ENCODE data around the gene AK1. TPM values are rescaled to one million over a fixed set of nuclear protein-coding genes. Genes with fewer than 3 reads are reported as not detected.

AK1 gene
- polyA plus RNA-seq, 1 of the 3 experiments (the other 2 are of a cell fraction): 125 TPM

DNA sequence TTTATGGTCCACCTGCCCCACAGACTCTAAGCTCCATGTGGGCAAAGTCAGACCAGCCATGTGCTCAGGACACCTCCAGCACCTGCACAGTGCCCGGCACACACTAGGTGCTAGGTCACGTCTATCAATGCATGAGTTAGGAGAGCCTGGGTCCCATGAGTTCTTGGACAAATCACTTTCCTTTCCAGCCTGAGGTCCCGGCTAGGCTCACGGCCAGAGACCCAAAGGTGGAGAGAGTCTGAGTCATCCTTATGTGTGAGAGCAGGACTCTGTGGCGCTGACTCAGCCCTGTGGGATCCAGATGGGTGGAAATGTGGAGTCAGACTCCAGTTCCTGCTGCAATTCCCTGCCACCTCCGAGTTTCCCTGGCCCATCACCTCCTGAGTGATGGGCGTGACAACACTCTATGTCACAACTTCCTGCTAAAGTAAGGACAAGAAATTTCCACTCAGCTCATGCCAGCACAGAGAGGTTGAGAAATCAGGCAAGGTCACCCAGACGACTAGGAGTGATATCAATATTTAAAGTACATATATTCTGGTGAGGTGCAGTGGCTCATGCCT, 41.9 kb upstream of the AK1 start:
- H3K9ac ChIP-seq: no peak overlapping the region; the same call in 1 of the 2 replicates
- TF ChIP-seq POLR2AphosphoS5 (IDR thresholded peaks at IDR 0.05; ENCODE audit: low read depth, low read length): peak; percentile 41; the same call in 1 of the 2 replicates
- TF ChIP-seq, protein P1, sequence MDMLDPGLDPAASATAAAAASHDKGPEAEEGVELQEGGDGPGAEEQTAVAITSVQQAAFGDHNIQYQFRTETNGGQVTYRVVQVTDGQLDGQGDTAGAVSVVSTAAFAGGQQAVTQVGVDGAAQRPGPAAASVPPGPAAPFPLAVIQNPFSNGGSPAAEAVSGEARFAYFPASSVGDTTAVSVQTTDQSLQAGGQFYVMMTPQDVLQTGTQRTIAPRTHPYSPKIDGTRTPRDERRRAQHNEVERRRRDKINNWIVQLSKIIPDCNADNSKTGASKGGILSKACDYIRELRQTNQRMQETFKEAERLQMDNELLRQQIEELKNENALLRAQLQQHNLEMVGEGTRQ (IDR thresholded peaks at IDR 0.05; ENCODE audit: borderline replicate concordance, low read depth, low read length): no peak
- TF ChIP-seq, protein P2, sequence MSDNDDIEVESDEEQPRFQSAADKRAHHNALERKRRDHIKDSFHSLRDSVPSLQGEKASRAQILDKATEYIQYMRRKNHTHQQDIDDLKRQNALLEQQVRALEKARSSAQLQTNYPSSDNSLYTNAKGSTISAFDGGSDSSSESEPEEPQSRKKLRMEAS (IDR thresholded peaks at IDR 0.05; ENCODE audit: low read depth): peak; percentile 77; the same call in 1 of the 2 replicates
- TF ChIP-seq RXRA (IDR thresholded peaks at IDR 0.05; ENCODE audit: borderline replicate concordance, low read depth): no peak
- no peak for TF ChIP-seq FOXJ3 (CRISPR knock-in tag; IDR thresholded peaks at IDR 0.05)
- TF ChIP-seq ELF1 (IDR thresholded peaks at IDR 0.05): no peak
- TF ChIP-seq, protein P3, sequence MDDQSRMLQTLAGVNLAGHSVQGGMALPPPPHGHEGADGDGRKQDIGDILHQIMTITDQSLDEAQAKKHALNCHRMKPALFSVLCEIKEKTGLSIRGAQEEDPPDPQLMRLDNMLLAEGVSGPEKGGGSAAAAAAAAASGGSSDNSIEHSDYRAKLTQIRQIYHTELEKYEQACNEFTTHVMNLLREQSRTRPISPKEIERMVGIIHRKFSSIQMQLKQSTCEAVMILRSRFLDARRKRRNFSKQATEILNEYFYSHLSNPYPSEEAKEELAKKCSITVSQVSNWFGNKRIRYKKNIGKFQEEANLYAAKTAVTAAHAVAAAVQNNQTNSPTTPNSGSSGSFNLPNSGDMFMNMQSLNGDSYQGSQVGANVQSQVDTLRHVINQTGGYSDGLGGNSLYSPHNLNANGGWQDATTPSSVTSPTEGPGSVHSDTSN (IDR thresholded peaks at IDR 0.05): peak; percentile 90
- TF ChIP-seq, protein P4, sequence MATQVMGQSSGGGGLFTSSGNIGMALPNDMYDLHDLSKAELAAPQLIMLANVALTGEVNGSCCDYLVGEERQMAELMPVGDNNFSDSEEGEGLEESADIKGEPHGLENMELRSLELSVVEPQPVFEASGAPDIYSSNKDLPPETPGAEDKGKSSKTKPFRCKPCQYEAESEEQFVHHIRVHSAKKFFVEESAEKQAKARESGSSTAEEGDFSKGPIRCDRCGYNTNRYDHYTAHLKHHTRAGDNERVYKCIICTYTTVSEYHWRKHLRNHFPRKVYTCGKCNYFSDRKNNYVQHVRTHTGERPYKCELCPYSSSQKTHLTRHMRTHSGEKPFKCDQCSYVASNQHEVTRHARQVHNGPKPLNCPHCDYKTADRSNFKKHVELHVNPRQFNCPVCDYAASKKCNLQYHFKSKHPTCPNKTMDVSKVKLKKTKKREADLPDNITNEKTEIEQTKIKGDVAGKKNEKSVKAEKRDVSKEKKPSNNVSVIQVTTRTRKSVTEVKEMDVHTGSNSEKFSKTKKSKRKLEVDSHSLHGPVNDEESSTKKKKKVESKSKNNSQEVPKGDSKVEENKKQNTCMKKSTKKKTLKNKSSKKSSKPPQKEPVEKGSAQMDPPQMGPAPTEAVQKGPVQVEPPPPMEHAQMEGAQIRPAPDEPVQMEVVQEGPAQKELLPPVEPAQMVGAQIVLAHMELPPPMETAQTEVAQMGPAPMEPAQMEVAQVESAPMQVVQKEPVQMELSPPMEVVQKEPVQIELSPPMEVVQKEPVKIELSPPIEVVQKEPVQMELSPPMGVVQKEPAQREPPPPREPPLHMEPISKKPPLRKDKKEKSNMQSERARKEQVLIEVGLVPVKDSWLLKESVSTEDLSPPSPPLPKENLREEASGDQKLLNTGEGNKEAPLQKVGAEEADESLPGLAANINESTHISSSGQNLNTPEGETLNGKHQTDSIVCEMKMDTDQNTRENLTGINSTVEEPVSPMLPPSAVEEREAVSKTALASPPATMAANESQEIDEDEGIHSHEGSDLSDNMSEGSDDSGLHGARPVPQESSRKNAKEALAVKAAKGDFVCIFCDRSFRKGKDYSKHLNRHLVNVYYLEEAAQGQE (IDR thresholded peaks at IDR 0.05; ENCODE audit: low read depth, low read length): no peak
- peak in 1 of 2 experiments; percentile 55; a peak in 1 of 4 replicates for TF ChIP-seq EP300 (IDR thresholded peaks at IDR 0.05; ENCODE audit: borderline replicate concordance in 1 of 2, low read depth in 1 of 2, low read length in 1 of 2)
- peak; percentile 95 for TF ChIP-seq JUND (IDR thresholded peaks at IDR 0.05)
- TF ChIP-seq NFIC (IDR thresholded peaks at IDR 0.05; ENCODE audit: borderline replicate concordance): peak; percentile 79; the same call in 1 of the 2 replicates
- TF ChIP-seq RAD21 (IDR thresholded peaks at IDR 0.05; ENCODE audit: low read length): no peak
- TF ChIP-seq TAF1 (IDR thresholded peaks at IDR 0.05; ENCODE audit: borderline replicate concordance, low read depth, low read length): no peak
- TF ChIP-seq FOXM1 (IDR thresholded peaks at IDR 0.05; ENCODE audit: low read depth): no peak
- TF ChIP-seq MEF2A (IDR thresholded peaks at IDR 0.05; ENCODE audit: borderline replicate concordance, low read depth): no peak
- no peak for TF ChIP-seq NRF1 (IDR thresholded peaks at IDR 0.05; ENCODE audit: low read depth, low read length)
- TF ChIP-seq SIN3A (IDR thresholded peaks at IDR 0.05; ENCODE audit: borderline replicate concordance, low read depth, low read length): peak; percentile 72; the same call in 1 of the 2 replicates
- TF ChIP-seq EZH2phosphoT487 (IDR thresholded peaks at IDR 0.05; ENCODE audit: borderline replicate concordance, low read depth): no peak
- no peak for TF ChIP-seq SMC3 (IDR thresholded peaks at IDR 0.05; ENCODE audit: low read depth, low read length)
- TF ChIP-seq, protein P5, sequence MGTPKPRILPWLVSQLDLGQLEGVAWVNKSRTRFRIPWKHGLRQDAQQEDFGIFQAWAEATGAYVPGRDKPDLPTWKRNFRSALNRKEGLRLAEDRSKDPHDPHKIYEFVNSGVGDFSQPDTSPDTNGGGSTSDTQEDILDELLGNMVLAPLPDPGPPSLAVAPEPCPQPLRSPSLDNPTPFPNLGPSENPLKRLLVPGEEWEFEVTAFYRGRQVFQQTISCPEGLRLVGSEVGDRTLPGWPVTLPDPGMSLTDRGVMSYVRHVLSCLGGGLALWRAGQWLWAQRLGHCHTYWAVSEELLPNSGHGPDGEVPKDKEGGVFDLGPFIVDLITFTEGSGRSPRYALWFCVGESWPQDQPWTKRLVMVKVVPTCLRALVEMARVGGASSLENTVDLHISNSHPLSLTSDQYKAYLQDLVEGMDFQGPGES (IDR thresholded peaks at IDR 0.05; ENCODE audit: low read depth, low read length): no peak
- TF ChIP-seq MXI1 (IDR thresholded peaks at IDR 0.05; ENCODE audit: low read depth, low read length): no peak
- TF ChIP-seq YY1 (IDR thresholded peaks at IDR 0.05; ENCODE audit: low read depth): no peak
- TF ChIP-seq TCF12 (IDR thresholded peaks at IDR 0.05): peak; percentile 85
- no peak for TF ChIP-seq GABPA (IDR thresholded peaks at IDR 0.05; ENCODE audit: low read depth)
- TF ChIP-seq RCOR1 (IDR thresholded peaks at IDR 0.05; ENCODE audit: low read length): no peak
- TF ChIP-seq FOSL2 (IDR thresholded peaks at IDR 0.05; ENCODE audit: borderline replicate concordance, low read depth): peak; percentile 99

More for the DNA sequence above, 41.9 kb upstream of the AK1 start:
- POLR2A ChIA-PET: no interaction called here
- Histone ChIP-seq H3K27ac (ENCODE audit: low read depth in 2 of 2, low read length in 1 of 2) (peak overlapping the region in 1 of 2 experiments; percentile 95; a peak in 2 of 4 replicates), H3K9me2 (no peaks in the 10 kb centered on the region), H3K79me2 (ENCODE audit: insufficient read depth) (peaks cover 14% of the 10 kb centered on the region), H3K27me3 (ENCODE audit: insufficient read depth) (no peaks in the 10 kb centered on the region), H3F3A (replicated peaks; ENCODE audit: insufficient read depth) (peaks cover 45% of the 10 kb centered on the region), H3K4me1 (ENCODE audit: control insufficient read depth in 1 of 2, insufficient read depth in 2 of 2, low read depth in 1 of 2, low read length in 1 of 2) (peaks cover 35 to 40% of the 10 kb centered on the region in 2 experiments; a peak in 3 of 4 replicates), H3K4me2 (peak overlapping the region; percentile 58), H3K9me3 (no peaks in the 10 kb centered on the region), H2AFZ (ENCODE audit: low read depth) (no peak overlapping the region), H3K4me3 (ENCODE audit: low read depth in 2 of 2, low read length in 1 of 2) (no peak overlapping the region), H3K36me3 (replicated peaks in 1 of 2; ENCODE audit: control insufficient read depth in 1 of 2, insufficient read depth in 2 of 2, low read length in 1 of 2) (no peaks in the 10 kb centered on the region), H4K20me1 (ENCODE audit: insufficient read depth) (no peaks in the 10 kb centered on the region)
- 4% methylated on average over 8 of the region's 8 CpGs for WGBS (ENCODE audit: low lambda C conversion rate)
- CTCF ChIA-PET: interaction anchor here (0.6 to 7.0 kb wide), 8 partner anchors 23 to 199 kb away, joined by 3 to 41 read pairs (median 4); partner anchors contain the start of genes AK1 and TOR2A
- DNase-seq: no peak
